A549 (cell line): Measurements from ENCODE around the gene KCNJ6.

Experiments used
- CEBPB ChIP-seq, 2 experiments: fragments of >200 bp in 1 of 2; sonication (Bioruptor Twin) in 1 of 2; formaldehyde crosslinking in 1 of 2; IDR thresholded peaks; 2 replicates each; pipeline ENCODE4 v1.6.1; 2012 to 2016
- EP300 ChIP-seq, 2 experiments: fragments of >200 bp; sonication (Bioruptor Twin); formaldehyde crosslinking; IDR thresholded peaks; 2 replicates in 1 of 2; 3 replicates in 1 of 2; pipeline ENCODE4 v1.6.1; 2016 to 2017
- MAFK ChIP-seq: fragments of 450-650 bp; IDR thresholded peaks from 2 replicates; pipeline ENCODE4 v1.6.1; 2014; ENCODE audit not compliant: partially characterized antibody
- POLR2A ChIP-seq: IDR thresholded peaks from 2 replicates; pipeline ENCODE4 v1.6.1; 2012; ENCODE audit warnings: mild to moderate bottlenecking, low read length
- RAD21 ChIP-seq, 2 experiments: fragments of >200 bp in 1 of 2; sonication (Bioruptor Twin) in 1 of 2; formaldehyde crosslinking in 1 of 2; IDR thresholded peaks in 1 of 2; conservative IDR thresholded peaks in 1 of 2; 2 replicates in 1 of 2; 3 replicates in 1 of 2; pipeline ENCODE4 v1.6.1; 2012 to 2018; ENCODE audit warnings: inconsistent platforms in 1 of 2
- TF ChIP-seq, protein P1 (sequence below): fragments of >200 bp; sonication (Bioruptor Twin); formaldehyde crosslinking; IDR thresholded peaks from 3 replicates; pipeline ENCODE4 v1.5.1; 2016

DNA sequence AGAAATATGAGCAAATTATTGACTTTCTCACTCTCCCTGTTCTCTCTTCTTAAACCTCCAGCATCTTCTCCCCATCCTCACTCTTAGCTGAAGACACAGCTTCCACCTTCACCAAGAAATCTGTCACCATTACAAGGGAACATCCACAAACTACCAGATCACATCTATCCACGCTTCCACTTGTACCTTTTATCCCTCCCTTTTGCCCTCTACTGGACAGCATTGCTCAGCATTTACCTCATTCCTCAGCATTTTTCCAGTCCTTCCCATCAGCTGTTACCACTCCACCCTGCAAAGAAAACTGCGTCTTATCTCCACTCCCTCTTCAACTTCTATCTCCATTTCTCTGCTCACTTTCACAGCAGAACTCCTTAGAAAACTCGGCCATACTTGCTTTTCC lies 42.6 kb downstream of the KCNJ6 start:
- TF ChIP-seq, protein P1, sequence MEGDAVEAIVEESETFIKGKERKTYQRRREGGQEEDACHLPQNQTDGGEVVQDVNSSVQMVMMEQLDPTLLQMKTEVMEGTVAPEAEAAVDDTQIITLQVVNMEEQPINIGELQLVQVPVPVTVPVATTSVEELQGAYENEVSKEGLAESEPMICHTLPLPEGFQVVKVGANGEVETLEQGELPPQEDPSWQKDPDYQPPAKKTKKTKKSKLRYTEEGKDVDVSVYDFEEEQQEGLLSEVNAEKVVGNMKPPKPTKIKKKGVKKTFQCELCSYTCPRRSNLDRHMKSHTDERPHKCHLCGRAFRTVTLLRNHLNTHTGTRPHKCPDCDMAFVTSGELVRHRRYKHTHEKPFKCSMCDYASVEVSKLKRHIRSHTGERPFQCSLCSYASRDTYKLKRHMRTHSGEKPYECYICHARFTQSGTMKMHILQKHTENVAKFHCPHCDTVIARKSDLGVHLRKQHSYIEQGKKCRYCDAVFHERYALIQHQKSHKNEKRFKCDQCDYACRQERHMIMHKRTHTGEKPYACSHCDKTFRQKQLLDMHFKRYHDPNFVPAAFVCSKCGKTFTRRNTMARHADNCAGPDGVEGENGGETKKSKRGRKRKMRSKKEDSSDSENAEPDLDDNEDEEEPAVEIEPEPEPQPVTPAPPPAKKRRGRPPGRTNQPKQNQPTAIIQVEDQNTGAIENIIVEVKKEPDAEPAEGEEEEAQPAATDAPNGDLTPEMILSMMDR: no peak
- TF ChIP-seq POLR2A: no peak
- TF ChIP-seq MAFK: no peak
- TF ChIP-seq RAD21 (conservative IDR thresholded peaks at IDR 0.05 in 1 of 2, IDR thresholded peaks at IDR 0.05 in 1 of 2): no peak
- no peak for TF ChIP-seq EP300 (IDR thresholded peaks at IDR 0.05)
- no peak for TF ChIP-seq CEBPB (IDR thresholded peaks at IDR 0.05)
